ENCODE results near the gene MBD6.
"Not testable (repeated sequence)": the region's sequence is repeated elsewhere in the genome, so short reads cannot be mapped to it uniquely, and the experiment has no call there.

The MBD6 gene

GRCh38 chr12:57569858-57570257 lies 47.2 kb downstream of the MBD6 start:
- Histone ChIP-seq H3K36me3 (ENCODE audit: control insufficient read depth, insufficient read depth, low read length) (no peaks in the 10 kb centered on the region), H3K9me3 (ENCODE audit: control insufficient read depth, low read length) (no peaks in the 10 kb centered on the region), H3K4me3 (ENCODE audit: low read length) (no peak overlapping the region)

DNA sequence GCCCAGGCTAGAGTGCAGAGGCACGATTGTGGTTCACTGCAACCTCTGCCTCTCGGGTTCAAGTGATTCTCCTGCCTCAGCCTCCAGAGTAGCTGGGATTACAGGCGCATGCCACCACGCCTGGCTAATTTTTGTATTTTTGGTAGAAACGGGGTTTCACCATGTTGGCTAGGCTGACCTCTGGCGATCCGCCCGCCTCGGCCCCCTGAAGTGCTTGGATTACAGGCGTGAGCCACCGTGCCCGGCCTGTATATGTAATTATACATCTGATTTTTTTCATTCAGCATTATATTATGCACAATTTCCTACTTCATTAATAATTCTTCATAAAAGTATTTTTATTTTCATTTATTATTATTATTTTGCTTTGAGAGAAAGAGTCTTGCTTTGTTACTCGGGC lies 47.8 kb downstream of the MBD6 start:
- not testable (repeated sequence) for H3K27me3 ChIP-seq (ENCODE audit: control insufficient read depth, insufficient read depth, low read length); H3K4me1 ChIP-seq (ENCODE audit: control insufficient read depth, insufficient read depth, low read length); H3K9ac ChIP-seq (ENCODE audit: low read length); H3K9me3 ChIP-seq (ENCODE audit: control insufficient read depth, low read length); H3K36me3 ChIP-seq (ENCODE audit: control insufficient read depth, insufficient read depth, low read length); H3K4me3 ChIP-seq (ENCODE audit: low read length)

More at GRCh38 chr12:57569858-57570257, 47.2 kb downstream of the MBD6 start:
- no peak overlapping the region for H3K9ac ChIP-seq (ENCODE audit: low read length)
- H3K4me1 ChIP-seq (ENCODE audit: control insufficient read depth, insufficient read depth, low read length): no peaks in the 10 kb centered on the region
- no peaks in the 10 kb centered on the region for H3K27me3 ChIP-seq (ENCODE audit: control insufficient read depth, insufficient read depth, low read length)

DNA sequence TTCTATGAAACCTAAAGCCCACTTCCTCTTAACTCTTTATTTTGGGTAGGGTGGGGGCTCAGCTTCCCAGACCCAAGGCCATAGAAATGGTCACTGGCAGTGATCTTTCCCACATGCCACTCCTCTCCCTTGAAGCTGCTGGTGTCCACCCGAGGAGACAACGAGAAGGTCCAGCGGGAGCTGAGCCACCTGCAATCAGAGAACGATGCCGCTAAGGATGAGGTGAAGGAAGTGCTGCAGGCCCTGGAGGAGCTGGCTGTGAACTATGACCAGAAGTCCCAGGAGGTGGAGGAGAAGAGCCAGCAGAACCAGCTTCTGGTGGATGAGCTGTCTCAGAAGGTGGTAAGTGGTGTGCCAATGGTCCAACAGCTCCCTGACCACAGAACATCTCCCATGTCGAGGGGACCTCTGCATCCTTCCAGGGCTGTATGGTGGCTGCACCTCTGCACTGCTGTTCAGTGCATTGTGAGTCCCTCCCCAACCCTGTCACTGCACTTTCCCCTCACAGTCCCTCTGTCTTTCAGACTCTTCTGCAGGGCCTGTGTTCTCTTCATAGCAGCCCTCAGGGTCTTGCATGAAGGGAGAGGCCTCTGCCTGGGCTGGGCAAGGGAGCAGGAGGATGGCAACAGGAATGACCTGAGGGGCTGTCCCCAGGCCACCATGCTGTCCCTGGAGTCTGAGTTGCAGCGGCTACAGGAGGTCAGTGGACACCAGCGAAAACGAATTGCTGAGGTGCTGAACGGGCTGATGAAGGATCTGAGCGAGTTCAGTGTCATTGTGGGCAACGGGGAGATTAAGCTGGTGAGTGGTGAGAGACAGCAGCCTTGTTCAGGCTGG lies 49.5 kb downstream of the MBD6 start:
- Histone ChIP-seq H3K27me3 (ENCODE audit: control insufficient read depth, insufficient read depth, low read length) (no peaks in the 10 kb centered on the region), H3K4me3 (ENCODE audit: low read length) (no peak overlapping the region), H3K9me3 (ENCODE audit: control insufficient read depth, low read length) (no peaks in the 10 kb centered on the region), H3K36me3 (ENCODE audit: control insufficient read depth, insufficient read depth, low read length) (no peaks in the 10 kb centered on the region), H3K4me1 (ENCODE audit: control insufficient read depth, insufficient read depth, low read length) (no peaks in the 10 kb centered on the region), H3K9ac (ENCODE audit: low read length) (no peak overlapping the region)

DNA sequence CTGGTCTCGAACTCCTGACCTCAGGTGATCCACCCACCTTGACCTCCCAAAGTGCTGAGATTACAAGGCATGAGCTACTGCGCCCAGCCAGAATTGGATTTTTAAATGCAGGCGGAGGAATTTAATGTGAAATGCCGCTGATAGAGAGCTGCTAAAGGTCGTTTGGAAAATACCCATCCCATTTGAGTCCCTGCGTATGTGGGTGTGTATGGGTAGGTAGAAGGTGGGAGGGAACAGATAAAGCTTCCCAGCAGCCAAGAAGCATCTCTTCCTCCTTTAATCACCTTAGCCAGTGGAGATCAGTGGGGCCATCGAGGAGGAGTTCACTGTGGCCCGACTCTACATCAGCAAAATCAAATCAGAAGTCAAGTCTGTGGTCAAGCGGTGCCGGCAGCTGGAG lies 52.2 kb downstream of the MBD6 start:
- Histone ChIP-seq H3K9me3 (ENCODE audit: control insufficient read depth, low read length) (no peaks in the 10 kb centered on the region), H3K27me3 (ENCODE audit: control insufficient read depth, insufficient read depth, low read length) (no peaks in the 10 kb centered on the region), H3K4me3 (ENCODE audit: low read length) (no peak overlapping the region), H3K9ac (ENCODE audit: low read length) (no peak overlapping the region), H3K4me1 (ENCODE audit: control insufficient read depth, insufficient read depth, low read length) (no peaks in the 10 kb centered on the region), H3K36me3 (ENCODE audit: control insufficient read depth, insufficient read depth, low read length) (no peaks in the 10 kb centered on the region)

GRCh38 chr12:57575771-57576612 lies 53.4 kb downstream of the MBD6 start:
- no peaks in the 10 kb centered on the region for H3K36me3 ChIP-seq (ENCODE audit: control insufficient read depth, insufficient read depth, low read length)
- no peak overlapping the region for H3K9ac ChIP-seq (ENCODE audit: low read length)
- H3K9me3 ChIP-seq (ENCODE audit: control insufficient read depth, low read length): no peaks in the 10 kb centered on the region
- H3K4me1 ChIP-seq (ENCODE audit: control insufficient read depth, insufficient read depth, low read length): no peaks in the 10 kb centered on the region
- no peaks in the 10 kb centered on the region for H3K27me3 ChIP-seq (ENCODE audit: control insufficient read depth, insufficient read depth, low read length)
- no peak overlapping the region for H3K4me3 ChIP-seq (ENCODE audit: low read length)

GRCh38 chr12:57576613-57577160 lies 54.1 kb downstream of the MBD6 start:
- Histone ChIP-seq H3K4me3 (ENCODE audit: low read length) (no peak overlapping the region), H3K27me3 (ENCODE audit: control insufficient read depth, insufficient read depth, low read length) (no peaks in the 10 kb centered on the region), H3K9ac (ENCODE audit: low read length) (no peak overlapping the region), H3K4me1 (ENCODE audit: control insufficient read depth, insufficient read depth, low read length) (no peaks in the 10 kb centered on the region), H3K9me3 (ENCODE audit: control insufficient read depth, low read length) (no peaks in the 10 kb centered on the region), H3K36me3 (ENCODE audit: control insufficient read depth, insufficient read depth, low read length) (no peaks in the 10 kb centered on the region)

DNA sequence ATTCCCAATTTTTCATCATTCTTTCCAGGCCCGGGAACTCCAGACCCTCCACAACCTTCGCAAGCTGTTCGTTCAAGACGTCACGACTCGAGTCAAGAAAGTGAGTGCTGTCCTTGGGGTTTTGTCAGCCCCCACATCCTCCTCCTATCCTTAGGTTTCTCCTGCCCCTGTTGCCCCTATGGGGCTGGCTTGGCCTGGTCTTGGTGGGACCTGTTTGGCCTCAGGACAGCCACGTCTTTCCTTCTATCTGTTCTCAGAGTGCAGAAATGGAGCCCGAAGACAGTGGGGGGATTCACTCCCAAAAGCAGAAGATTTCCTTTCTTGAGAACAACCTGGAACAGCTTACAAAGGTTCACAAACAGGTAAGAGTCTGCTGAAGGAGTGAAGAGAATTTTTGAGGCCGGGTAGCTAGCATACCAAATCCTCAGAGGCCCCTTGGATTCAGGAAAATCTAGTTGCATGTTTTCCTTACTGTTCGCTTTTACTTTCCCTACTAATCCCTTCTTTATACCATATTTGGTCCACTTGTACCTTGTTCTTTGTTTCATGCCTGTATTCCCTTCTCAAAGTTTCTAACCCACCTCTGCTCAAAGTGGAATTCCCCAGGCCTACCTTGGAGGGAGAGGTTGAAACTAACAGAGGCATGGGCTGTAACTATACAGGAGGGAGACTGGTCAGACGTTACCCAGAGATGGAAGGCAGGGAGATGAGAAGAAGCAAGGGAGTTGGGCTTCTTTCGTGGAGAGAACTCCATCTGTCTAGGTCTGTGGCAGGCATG lies 55.5 kb downstream of the MBD6 start:
- Histone ChIP-seq H3K9ac (ENCODE audit: low read length) (no peak overlapping the region), H3K9me3 (ENCODE audit: control insufficient read depth, low read length) (no peaks in the 10 kb centered on the region), H3K4me3 (ENCODE audit: low read length) (no peak overlapping the region), H3K36me3 (ENCODE audit: control insufficient read depth, insufficient read depth, low read length) (no peaks in the 10 kb centered on the region), H3K27me3 (ENCODE audit: control insufficient read depth, insufficient read depth, low read length) (peaks cover 3% of the 10 kb centered on the region), H3K4me1 (ENCODE audit: control insufficient read depth, insufficient read depth, low read length) (no peaks in the 10 kb centered on the region)

DNA sequence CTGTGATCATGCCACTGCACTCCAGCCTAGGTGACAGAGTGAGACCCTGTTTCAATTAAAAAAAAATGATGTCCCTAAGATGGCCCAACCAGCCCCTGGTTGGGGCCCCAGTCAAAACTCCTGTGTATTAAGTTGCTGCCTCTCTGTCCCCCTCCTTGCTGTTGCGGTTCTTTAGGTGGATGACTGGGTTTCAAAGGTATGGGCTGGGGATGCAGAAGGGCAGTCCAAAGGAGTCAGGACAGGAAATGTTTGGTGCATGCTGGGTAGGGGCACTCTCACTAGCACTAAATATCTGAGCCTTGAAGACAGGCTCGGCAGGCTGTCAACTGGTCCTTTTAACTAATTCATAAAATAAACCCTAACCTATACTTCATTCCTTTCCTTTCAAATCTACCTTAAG lies 56.4 kb downstream of the MBD6 start:
- Histone ChIP-seq H3K4me3 (ENCODE audit: low read length) (no peak overlapping the region), H3K9me3 (ENCODE audit: control insufficient read depth, low read length) (no peaks in the 10 kb centered on the region), H3K9ac (ENCODE audit: low read length) (no peak overlapping the region), H3K27me3 (ENCODE audit: control insufficient read depth, insufficient read depth, low read length) (peaks cover 3% of the 10 kb centered on the region), H3K4me1 (ENCODE audit: control insufficient read depth, insufficient read depth, low read length) (no peaks in the 10 kb centered on the region), H3K36me3 (ENCODE audit: control insufficient read depth, insufficient read depth, low read length) (no peaks in the 10 kb centered on the region)
